MV-4-11 (cell line): ENCODE measurements around the gene TEKTIP1.
"Not testable (repeated sequence)": the region's sequence is repeated elsewhere in the genome, so short reads cannot be mapped to it uniquely, and the experiment has no call there.

Experiments used
- DNase-seq: peaks from one replicate; lab custom pipeline; 2025; lab: John Stamatoyannopoulos, UW

TEKTIP1 gene

GRCh38 chr19:3507371-3508120, 31.4 kb upstream of the TEKTIP1 start:
- no peak for DNase-seq

GRCh38 chr19:3508121-3508661, 30.8 kb upstream of the TEKTIP1 start:
- not testable (repeated sequence) for DNase-seq

GRCh38 chr19:3508771-3509535, 30.0 kb upstream of the TEKTIP1 start:
- DNase-seq = peak; percentile 17

GRCh38 chr19:3509566-3509989, 29.4 kb upstream of the TEKTIP1 start:
- DNase-seq = no peak

- DNase-seq = no peak
These were observed 28.2 kb upstream of the TEKTIP1 start for GRCh38 chr19:3510727-3511126.

- no peak for DNase-seq
These were observed 27.3 kb upstream of the TEKTIP1 start for GRCh38 chr19:3511506-3512251.

GRCh38 chr19:3512562-3513228, 26.3 kb upstream of the TEKTIP1 start:
- no peak for DNase-seq

- no peak for DNase-seq
These were observed 25.5 kb upstream of the TEKTIP1 start for GRCh38 chr19:3513229-3514140.

- no peak for DNase-seq
These were observed 24.0 kb upstream of the TEKTIP1 start for GRCh38 chr19:3514930-3515329.

- no peak for DNase-seq
These were observed 23.0 kb upstream of the TEKTIP1 start for GRCh38 chr19:3515891-3516422.

- no peak for DNase-seq
These were observed 22.2 kb upstream of the TEKTIP1 start for GRCh38 chr19:3516675-3517207.

GRCh38 chr19:3517638-3518037, 21.3 kb upstream of the TEKTIP1 start:
- no peak for DNase-seq

- no peak for DNase-seq
These were observed 20.7 kb upstream of the TEKTIP1 start for GRCh38 chr19:3518255-3518654.

- DNase-seq = no peak
These were observed 20.3 kb upstream of the TEKTIP1 start for GRCh38 chr19:3518659-3519058.

- DNase-seq = no peak
These were observed 19.8 kb upstream of the TEKTIP1 start for GRCh38 chr19:3519126-3519525.

GRCh38 chr19:3520166-3521103, 18.5 kb upstream of the TEKTIP1 start:
- peak; percentile 16 for DNase-seq

GRCh38 chr19:3521104-3521445, 17.9 kb upstream of the TEKTIP1 start:
- DNase-seq = peak; percentile 51

GRCh38 chr19:3522421-3523360, 16.3 kb upstream of the TEKTIP1 start:
- DNase-seq = no peak
